ENCODE measurements around the gene PRKAR2B.

Gene PRKAR2B

GRCh38 chr7:107196834-107197610 is 152.5 kb downstream of the PRKAR2B start:
- no peak for DNase-seq

- no peak for DNase-seq
These were observed 157.4 kb downstream of the PRKAR2B start for GRCh38 chr7:107201795-107202450.

- DNase-seq, result no peak
These were observed 159.1 kb downstream of the PRKAR2B start for GRCh38 chr7:107203607-107204006.

GRCh38 chr7:107206136-107206535 is 161.6 kb downstream of the PRKAR2B start:
- no peak for DNase-seq

- no peak for DNase-seq
These were observed 162.2 kb downstream of the PRKAR2B start for GRCh38 chr7:107206706-107207105.

- no peak for DNase-seq
These were observed 163.0 kb downstream of the PRKAR2B start for GRCh38 chr7:107207459-107207858.

- no peak for DNase-seq
These were observed 163.6 kb downstream of the PRKAR2B start for GRCh38 chr7:107208024-107208521.

GRCh38 chr7:107208563-107208962 is 164.1 kb downstream of the PRKAR2B start:
- no peak for DNase-seq

- no peak for DNase-seq
These were observed 165.1 kb downstream of the PRKAR2B start for GRCh38 chr7:107209565-107209964.

- no peak for DNase-seq
These were observed 165.9 kb downstream of the PRKAR2B start for GRCh38 chr7:107210400-107210799.

All from T-helper 9 cell (primary cell).